Activated CD8-positive, alpha-beta memory T cell treated with anti-CD3 and anti-CD28 coated beads for 1 hour (primary cell): ENCODE data around the gene SPEN.
A peak's percentile ranks its signal among the peaks of the same experiment; 100 is the strongest.
"Not testable (repeated sequence)": the region's sequence is repeated elsewhere in the genome, so short reads cannot be mapped to it uniquely, and the experiment has no call there.

ENCODE experiments used
- DNase-seq, 2 donors: peaks; one replicate each; pipeline ENCODE4 v3.0.0-alpha.2; 2020; ENCODE audit warnings: low read depth in 1 of 2; ENCODE audit errors: extremely low read depth in 1 of 2

Gene SPEN, protein sequence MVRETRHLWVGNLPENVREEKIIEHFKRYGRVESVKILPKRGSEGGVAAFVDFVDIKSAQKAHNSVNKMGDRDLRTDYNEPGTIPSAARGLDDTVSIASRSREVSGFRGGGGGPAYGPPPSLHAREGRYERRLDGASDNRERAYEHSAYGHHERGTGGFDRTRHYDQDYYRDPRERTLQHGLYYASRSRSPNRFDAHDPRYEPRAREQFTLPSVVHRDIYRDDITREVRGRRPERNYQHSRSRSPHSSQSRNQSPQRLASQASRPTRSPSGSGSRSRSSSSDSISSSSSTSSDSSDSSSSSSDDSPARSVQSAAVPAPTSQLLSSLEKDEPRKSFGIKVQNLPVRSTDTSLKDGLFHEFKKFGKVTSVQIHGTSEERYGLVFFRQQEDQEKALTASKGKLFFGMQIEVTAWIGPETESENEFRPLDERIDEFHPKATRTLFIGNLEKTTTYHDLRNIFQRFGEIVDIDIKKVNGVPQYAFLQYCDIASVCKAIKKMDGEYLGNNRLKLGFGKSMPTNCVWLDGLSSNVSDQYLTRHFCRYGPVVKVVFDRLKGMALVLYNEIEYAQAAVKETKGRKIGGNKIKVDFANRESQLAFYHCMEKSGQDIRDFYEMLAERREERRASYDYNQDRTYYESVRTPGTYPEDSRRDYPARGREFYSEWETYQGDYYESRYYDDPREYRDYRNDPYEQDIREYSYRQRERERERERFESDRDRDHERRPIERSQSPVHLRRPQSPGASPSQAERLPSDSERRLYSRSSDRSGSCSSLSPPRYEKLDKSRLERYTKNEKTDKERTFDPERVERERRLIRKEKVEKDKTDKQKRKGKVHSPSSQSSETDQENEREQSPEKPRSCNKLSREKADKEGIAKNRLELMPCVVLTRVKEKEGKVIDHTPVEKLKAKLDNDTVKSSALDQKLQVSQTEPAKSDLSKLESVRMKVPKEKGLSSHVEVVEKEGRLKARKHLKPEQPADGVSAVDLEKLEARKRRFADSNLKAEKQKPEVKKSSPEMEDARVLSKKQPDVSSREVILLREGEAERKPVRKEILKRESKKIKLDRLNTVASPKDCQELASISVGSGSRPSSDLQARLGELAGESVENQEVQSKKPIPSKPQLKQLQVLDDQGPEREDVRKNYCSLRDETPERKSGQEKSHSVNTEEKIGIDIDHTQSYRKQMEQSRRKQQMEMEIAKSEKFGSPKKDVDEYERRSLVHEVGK (N-terminal part only)

DNA sequence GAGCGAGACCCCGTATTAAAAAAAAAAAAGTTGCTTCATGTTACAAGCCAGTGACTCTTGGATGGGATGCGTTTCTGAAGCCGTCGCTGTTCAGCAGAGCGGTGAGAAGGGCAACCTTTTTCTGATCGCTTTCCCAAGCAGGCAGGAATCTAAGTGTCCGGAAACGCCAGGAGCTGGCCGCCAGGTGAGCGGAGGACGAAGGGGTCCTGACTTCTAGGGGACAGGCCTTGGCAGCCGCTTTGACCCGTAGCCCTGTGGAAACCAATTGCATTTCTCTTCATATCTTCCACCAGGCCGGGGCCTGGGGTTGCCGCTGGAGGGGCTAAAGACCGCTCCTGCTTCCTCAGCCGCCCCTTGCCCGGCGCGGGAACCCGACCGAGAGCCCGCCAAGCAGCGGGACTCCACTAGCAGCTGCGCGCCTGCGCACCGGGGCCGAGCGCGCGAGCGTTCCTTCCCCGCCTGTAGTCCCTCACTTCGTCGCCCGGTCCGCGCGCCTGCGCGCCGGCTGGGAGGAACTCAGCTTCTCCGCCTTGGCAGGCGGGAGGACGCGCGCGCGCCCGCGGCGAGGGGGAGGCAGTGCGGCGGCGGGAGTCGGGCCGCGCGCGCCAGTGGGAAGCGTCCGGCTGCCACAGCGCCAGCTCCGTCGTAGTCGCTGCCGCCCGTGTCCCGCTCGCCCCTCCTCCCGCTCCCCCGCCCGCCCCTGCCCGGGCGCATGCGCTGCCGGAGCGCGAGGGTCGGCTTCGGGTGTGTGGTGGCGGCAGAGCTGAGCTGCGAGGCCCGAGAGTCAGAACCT, at the start of gene SPEN:
TSS of gene SPEN (plus strand) at position 608 of the 793 bp plus-strand sequence. CDS start 361 bp downstream, outside the sequence.
- peak; percentile 86 to 98 for DNase-seq

DNA sequence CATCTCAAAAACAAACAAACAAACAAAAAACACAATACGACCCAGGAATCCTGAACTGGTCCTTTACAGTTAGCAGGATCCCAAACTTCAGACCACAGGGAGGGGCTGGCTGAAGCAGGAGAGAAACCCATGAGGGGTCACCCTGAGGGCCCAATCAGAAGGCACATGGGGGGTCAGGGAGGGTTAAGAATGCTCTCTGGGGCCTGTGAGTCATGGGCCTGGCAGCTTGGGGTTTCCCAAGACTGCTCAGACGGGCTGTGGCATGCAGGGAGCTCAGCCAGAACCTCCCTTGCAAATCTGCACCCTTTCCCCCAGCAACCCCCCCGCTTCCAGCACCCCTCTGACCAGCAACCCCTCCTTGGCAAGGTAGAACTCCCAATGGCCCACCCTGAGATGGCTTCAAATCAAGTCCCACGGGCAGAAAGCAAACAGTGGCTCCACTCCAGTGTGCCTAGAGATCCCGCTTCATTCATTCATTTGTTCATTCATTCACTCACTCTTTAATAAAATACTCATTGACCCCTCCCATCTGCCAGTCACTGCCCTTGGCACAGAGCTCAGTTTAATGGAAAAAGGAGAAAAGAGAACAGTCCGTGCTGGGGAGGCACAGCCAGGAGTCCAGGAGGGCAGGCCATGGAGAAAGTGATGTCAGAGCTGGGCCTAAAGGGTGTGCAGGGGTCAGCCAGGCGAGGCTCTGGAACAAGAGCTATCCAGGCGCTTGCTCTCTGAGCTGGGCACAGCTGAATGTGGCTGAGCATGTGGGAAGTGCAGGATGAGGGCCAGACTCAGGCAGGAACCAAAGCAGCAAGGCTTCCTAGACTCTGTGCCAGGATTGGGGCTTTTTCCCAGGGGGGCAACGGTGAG, 48.3 kb upstream of the SPEN start:
- no peak for DNase-seq

DNA sequence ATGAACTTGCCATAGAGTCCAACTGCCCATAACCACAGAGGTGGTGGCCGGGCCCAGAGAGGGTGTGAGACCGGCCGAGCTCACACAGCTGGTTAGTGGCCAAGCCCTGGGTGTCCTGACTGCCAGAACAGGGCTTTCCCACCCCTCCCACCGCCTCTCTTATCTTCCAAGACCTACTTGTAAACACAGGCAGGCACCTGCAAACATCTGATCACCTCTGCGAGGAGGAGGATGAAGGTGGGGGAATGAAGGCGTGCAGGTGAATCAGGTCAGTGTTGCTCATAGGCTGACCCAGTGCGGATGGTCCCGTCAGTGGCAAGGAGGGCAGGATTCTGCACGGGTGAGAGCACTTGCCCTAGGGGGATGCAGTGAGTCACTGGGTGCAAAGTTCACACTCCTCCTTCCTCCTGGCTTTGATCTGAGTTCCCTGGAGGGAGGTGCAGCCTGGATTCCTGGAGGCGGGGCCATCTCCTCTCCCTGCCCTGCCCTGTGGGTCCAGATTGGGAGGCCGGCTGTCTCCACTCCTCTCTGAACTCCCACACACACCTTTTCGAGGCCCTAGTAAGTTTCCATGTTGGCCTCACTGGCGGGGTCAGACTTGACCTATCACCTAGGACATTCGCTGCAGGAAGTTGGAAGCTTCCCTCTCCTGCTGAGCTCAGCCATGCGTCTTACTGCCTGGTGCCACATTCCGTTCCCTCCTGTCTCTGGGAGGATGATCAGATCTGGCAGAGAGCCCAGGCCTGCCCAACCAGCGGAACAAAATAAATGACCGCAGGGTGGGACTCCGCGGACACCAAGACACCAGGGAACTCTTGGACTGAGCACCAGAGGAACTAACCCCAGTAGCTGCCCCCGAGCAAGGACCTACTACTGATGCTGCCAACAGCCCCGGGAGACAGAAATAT, 47.3 kb upstream of the SPEN start:
- DNase-seq = no peak

DNA sequence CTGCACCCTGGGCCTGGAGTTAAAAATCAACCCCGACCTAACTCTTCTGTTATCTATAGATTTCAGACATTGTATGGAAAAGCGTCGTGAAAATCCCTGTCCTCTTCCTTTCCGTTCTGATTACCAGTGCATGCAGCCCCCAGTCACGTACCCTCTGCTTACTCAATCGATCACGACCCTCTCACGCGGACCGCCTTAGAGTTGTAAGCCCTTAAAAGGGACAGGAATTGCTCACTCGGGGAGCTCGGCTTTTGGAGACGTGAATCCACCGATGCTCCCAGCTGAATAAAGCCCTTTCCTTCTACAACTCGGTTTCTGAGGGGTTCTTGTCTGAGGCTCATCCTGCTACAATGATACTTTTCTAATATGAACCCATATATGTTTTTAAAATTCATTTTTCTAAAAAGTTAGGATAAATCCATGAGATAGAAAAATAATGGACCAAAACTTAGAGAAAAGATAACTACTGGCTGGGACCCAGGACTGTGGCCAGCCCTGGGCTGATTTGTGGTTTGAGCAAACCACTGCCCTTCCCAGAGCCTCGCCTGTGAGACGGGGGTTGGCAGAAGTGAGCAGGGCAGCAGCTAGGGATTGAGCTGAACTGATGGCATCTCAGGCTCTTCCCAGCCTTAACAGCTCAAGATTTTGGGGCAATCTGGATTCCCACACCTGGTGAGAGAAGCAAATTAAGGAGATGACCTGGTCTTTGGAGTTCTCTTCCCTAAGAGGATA, 45.1 kb upstream of the SPEN start:
- no peak for DNase-seq

DNA sequence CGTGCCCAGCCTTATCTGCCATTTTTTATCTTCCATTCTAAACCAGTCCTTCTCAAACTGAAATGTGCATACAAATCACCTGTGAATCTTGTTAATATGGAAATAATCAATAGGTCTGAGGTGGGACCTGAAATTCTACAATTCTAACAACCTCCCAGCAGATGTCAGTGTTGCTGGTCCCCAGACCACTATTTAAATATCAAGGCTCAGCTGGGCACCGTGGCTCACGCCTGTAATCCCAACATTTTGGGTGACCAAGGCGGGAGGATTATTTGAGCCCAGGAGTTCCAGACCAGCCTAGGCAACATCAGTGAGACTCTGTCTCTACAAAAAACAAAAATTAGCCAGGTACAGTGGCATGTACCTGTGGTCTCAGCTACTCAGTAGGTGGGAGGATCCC, 44.1 kb upstream of the SPEN start:
- no peak for DNase-seq

DNA sequence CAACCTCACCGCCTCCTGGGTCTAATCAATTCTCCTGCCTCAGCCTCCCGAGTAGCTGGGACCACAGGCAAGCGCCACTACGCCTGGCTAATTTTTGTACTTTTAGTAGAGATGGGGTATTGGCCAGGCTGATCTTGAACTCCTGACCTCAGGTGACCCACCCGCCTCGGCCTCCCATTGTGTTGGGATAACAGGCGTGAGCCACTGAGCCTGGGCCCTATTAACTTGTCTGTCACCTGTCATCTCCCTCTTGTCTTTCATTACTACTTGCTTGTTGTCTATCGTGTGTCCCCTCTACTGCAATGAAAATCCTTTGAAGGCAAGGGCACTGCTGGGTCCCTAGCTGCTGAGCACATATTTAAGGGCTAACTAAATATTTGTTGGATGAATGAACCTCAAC, 43.4 kb upstream of the SPEN start:
- no peak for DNase-seq

DNA sequence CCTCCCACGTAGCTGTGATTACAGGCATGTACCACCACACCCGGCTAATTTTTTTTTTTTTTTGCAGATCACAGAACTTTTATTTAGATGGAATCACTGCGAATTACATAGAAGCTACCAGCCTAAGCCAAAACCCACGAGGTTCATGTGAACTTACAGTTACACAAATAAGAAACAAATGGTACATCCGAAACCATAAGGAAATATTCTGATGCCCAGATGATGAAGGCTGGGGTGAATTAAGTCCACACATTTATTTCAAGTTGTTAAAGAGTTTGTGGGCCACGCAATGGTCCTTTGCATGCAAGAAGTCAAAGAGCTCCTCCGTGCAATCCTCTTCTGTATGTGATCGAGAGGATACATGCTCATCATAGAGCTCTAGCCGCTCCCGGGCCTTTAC, 40.4 kb upstream of the SPEN start:
- no peak for DNase-seq

DNA sequence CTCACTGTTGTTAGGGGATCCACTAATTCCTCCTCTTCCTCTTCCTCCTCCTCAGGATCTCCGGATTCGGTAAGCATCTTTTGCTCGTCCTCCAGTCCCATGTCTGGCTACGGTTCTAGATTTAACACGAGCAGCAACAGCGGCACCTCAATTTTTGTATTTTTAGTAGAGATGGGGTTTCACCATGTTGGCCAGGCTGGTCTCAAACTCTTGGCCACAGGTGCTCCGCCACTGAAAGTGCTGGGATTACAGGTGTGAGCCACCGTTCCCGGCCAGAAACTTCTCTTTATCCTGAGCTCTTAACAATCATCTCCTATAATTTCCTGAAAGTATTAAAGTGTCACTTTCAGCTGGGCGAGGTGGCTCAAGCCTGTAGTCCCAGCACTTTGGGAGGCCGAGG, 40.0 kb upstream of the SPEN start, which contains the start of gene UQCRHL:
TSS of gene UQCRHL (minus strand) at position 101 of the 400 bp plus-strand sequence. CDS start at position 101, 0 bp downstream.
- not testable (repeated sequence) for DNase-seq

DNA sequence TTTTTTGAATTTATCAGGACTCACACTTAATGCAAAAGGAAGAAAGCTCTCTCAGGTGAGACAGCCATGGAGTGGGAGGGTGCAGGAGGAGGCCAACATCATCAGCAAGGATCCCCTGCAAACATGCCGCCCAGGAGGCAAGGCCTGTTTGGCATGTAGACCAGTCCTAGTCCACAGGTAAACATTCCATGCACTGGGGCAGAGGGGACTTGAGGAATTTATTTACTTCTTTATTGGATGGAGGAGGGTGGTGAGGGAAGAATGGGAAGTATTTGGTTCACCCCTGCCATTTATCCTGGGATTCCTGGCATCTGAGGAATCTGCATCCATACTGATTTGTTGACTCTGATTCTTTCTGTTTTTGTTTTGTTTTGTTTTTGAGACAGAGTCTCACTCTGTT, 38.6 kb upstream of the SPEN start:
- no peak for DNase-seq

DNA sequence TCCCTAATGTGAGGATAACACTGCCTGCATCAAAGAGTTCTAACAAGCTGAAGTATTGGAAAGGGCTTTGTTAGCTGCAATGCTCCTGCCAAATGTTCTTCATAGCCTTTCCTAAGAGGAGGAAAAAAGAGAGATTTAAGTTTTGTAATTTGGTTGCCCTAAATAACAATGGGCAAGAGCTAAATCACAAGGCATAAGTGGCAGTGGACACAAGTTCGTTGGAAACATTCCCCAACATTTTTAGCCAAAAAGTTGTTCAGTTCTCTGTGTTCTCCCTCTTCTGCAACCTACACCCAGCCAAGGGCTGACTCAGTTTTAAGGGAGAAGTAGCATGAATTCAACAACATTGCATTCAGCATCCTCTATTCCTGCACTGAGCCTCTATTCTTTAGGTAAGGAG, 37.4 kb upstream of the SPEN start:
- no peak for DNase-seq

DNA sequence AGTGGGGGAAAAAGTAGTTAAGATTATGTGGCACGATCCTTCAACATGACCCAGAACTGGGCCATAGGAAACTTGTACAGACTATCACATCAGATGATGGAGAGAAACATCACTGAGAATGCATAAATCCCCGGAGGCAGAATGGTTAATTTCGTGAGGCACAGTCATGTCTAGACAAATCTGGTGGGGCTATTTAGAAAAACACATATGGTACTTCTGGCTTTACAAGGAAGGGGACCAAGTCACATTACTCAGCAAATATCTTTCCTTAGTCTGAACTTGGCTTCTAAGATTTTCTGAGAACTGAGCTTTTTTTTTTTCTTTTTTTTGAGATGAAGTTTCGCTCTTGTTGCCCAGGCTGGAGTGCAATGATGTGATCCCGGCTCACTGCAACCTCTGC, 30.8 kb upstream of the SPEN start:
- DNase-seq = no peak

DNA sequence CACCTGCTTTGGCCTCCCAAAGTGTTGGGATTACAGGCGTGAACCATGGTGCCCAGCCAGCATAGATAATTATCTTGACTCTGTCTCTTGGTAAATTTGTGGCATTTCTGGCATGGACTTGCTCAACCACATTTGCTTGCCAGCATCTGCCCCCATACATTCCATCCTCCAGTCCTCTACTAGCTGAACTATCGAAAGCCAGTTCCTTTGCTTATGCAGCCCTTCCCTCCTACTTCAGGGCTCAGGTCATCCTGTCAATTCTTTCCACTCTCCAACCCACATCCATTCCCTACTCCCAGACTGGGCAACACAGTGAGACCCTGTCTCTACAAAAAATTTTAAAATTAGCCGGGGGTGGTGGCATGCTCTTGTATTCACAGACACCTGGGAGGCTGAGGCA, 27.0 kb upstream of the SPEN start:
- no peak for DNase-seq

DNA sequence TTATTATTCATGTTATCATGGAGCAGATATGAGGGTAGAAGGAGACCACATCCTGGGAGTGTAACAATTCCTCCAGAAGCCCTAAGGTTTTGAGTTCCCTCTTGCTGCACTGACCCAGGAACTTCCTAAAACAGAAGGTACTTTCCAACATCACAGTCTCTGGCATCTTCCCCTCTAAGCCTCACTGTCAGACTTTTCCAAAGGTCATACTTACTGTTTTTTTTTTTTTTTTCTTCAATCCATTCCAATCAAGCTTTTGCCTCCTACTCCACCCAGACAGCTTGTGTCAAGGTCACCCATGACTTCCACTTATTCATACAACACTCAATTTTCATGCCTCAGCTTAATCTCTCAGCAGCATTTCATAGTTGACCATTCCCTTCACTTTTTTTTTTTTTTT, 21.7 kb upstream of the SPEN start:
- no peak for DNase-seq

DNA sequence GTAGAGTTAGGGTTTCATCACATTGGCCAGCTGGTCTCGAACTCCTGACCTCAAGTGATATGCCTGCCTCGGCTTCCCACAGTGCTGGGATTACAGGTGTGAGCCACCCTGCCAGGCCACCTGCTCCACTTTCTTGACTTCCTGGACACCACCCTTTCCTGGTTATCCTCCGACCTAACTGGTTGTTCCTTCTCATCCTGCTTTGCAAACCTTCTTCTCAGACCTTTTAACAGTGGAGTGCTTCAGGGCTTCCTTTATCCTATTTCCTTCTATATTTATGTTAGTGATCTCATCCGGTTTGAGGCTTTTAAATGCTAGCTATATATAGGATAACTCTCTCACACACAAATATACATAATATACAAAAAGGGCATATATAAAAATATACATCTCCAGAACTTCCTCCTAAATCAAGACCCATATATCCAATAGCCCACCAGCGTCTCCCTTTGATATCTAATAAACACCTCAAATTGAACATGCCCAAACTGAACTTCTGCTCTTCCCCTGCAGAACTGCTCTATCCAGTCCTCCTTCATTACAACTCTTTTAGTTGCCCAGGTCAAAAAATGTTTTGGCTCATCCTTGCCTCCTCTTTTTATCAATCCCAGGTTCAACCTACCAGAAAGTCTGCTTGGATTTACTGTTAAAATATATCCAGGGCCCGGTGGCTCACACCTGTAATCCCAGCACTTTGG, 20.5 kb upstream of the SPEN start:
- no peak for DNase-seq

DNA sequence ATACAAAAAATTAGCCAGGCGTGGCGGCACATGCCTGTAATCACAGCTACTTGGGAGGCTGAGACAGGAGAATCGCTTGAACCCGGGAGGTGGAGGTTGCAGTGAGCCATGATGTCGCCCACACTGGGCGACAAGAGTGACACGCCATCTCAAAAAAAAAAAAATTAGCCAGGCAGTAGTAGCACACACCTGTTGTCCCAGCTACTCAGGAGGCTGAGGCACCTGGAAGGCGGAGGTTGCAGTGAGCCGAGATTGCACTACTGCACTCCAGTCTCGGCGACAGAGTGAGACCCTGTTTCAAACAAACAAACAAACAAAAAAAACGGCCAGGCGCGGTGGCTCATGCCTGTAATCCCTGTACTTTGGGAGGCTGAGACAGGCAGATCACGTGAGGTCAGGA, 19.9 kb upstream of the SPEN start:
- DNase-seq = not testable (repeated sequence)

DNA sequence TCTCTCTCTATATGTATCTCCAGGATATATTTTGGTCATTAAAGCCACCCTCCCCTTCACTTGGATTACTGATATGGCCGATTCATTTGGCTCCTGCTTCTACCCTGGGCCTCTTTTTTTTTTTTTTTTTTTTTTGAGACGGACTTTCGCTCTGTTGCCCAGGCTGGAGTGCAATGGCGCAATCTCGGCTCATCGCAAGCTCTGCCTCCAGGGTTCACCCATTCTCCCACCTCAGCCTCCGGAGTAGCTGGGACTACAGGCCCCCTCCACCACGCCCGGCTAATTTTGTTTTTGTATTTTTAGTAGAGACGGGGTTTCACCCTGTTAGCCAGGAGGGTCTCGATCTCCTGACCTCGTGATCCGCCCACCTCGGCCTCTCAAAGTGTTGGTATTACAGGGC, 18.6 kb upstream of the SPEN start:
- not testable (repeated sequence) for DNase-seq

DNA sequence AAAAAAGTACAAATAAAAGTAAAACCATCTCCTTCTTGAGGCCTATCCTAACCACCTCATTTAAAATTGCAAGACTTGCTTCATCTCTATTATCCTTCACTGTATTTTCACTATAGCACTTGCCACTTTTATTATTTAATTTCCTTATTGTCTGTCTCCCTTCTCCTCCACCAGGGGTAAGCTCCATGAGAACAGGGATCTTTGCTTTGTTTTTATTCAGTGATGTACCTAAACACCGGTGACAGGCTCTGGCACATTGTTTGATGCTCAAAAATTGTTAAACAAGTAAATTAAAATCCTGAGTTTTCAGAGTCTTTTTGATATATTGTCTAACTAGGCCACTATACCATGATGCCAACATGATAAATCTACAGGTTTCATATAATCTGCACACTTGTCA, 17.2 kb upstream of the SPEN start:
- DNase-seq = no peak
